Measurements from ENCODE around the gene KLHL29.

KLHL29 gene

DNA sequence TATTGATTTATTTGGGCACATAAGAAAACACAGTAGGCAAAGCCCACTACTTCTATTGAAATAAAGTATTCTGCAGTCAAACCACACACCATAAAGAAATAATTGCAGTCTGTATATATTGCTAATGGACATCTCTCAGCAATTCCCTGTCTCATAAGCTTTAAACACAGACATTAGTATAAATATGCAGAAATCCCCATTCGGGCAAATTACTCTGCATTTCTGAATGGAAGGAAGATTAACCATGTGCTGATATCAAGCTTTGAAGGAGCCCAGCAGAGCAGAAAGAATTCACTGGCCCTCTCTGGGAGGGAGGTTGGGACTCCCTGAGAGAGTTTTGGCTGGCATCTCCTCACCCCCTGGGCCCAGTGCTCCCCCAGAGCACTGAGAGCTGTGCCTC, 272.4 kb downstream of the KLHL29 start:
- TF ChIP-seq, protein P1, sequence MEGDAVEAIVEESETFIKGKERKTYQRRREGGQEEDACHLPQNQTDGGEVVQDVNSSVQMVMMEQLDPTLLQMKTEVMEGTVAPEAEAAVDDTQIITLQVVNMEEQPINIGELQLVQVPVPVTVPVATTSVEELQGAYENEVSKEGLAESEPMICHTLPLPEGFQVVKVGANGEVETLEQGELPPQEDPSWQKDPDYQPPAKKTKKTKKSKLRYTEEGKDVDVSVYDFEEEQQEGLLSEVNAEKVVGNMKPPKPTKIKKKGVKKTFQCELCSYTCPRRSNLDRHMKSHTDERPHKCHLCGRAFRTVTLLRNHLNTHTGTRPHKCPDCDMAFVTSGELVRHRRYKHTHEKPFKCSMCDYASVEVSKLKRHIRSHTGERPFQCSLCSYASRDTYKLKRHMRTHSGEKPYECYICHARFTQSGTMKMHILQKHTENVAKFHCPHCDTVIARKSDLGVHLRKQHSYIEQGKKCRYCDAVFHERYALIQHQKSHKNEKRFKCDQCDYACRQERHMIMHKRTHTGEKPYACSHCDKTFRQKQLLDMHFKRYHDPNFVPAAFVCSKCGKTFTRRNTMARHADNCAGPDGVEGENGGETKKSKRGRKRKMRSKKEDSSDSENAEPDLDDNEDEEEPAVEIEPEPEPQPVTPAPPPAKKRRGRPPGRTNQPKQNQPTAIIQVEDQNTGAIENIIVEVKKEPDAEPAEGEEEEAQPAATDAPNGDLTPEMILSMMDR (IDR thresholded peaks at IDR 0.05) = no peak

DNA sequence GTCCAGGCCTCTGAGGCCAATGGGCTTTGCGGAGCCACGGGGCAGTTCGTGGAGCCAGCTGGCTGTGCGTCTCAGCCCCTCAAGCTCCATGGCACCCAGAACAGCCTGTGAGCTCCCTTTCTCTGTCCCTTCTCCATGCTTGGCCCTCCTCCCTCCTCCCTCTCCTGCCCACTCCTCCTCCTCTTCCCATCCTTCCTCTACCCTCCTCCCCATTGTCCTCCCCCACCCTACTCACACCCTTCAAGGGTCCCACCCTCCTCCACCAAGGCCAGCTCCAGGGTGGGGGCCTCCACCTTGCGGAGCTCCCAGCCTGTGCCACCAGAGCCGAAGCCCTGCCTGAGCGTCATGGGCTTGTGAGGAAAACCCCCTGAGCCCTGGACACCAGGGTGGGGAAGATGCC, 273.0 kb downstream of the KLHL29 start:
- TF ChIP-seq, protein P1 (IDR thresholded peaks at IDR 0.05) = no peak

DNA sequence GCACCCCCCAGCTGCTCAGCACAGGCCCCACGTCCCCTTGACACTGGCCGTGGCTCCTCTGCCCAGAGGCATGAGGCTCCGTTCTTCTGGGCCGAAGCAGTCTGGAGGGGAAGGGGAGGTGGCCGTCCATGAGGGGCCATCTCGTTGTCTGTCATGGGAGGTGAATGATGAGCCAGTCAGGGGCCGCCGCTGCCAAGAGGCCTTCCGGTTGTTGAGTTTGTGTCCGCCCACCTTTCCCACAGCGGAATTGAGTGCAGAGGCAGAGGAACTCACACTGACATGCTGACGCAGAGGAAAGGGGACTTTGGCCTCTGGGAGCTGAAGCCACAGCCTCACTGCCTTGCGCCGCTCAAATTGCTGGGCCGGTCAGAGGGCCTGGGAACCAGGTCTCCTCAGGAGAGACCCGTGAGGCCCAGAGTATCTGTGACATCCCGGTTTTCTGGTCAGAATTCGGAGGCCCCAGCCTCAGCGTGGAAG, 273.5 kb downstream of the KLHL29 start:
- TF ChIP-seq, protein P1 (IDR thresholded peaks at IDR 0.05) = no peak

DNA sequence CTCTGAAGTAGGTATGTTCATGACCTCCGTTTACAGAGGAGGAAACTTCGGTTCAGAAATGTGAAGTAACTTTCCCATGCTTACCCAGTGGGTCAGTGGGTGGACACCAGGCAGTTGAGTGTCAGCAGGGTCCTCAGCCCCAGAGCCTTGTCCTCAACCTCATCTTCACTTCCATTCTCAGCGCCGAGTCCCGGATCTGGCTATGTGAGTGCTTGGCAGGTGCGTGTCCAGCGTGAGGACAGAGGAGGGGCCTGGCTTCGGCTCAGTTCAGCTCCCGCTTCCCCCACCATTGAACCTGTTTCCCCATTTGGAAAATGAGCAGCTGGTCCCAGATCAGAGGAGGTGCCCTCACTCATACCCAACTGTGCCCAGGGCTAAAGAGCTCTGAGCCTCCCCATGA, 274.3 kb downstream of the KLHL29 start:
- TF ChIP-seq, protein P1 (IDR thresholded peaks at IDR 0.05) = no peak

DNA sequence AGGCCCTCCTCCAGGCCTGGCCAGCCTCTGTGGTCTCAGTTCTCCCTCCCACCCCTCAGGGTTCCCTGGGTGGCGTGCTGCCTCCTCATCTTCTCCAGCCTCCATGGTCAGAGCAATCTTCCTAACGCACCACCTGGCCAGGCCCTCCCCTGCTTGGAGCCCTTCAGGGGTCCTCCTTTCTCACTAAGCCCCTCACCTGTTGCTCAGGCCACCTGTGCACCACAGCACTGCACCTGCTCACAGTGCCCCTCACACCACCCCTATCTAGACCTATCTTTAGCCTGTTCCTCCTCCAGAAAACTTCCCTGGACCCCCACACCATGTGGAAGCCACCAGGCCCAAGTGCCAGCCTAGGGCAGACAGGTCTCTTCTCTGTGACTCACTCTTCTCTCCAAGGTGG, 274.8 kb downstream of the KLHL29 start:
- TF ChIP-seq, protein P1 (IDR thresholded peaks at IDR 0.05) = no peak

DNA sequence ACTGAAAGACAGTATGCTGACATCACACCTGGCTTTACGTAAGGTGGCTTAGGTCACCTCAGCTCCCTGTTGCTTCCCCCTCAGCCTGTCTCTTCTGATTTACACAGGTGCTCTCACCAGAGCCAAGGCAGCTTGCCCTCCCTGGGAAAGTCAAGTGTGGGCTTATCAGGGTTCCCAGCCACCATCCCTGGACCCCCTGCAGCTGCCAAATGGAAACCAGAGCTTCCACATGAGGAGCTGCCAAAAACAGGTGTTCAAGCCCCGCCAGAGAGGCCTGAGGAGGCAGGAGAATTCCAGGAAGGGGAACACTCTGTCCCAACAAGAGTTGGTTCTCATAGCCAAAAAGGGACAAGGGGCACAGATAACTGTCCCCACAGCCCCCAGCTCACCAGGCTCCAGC, 275.3 kb downstream of the KLHL29 start:
- TF ChIP-seq, protein P1 (IDR thresholded peaks at IDR 0.05) = no peak

DNA sequence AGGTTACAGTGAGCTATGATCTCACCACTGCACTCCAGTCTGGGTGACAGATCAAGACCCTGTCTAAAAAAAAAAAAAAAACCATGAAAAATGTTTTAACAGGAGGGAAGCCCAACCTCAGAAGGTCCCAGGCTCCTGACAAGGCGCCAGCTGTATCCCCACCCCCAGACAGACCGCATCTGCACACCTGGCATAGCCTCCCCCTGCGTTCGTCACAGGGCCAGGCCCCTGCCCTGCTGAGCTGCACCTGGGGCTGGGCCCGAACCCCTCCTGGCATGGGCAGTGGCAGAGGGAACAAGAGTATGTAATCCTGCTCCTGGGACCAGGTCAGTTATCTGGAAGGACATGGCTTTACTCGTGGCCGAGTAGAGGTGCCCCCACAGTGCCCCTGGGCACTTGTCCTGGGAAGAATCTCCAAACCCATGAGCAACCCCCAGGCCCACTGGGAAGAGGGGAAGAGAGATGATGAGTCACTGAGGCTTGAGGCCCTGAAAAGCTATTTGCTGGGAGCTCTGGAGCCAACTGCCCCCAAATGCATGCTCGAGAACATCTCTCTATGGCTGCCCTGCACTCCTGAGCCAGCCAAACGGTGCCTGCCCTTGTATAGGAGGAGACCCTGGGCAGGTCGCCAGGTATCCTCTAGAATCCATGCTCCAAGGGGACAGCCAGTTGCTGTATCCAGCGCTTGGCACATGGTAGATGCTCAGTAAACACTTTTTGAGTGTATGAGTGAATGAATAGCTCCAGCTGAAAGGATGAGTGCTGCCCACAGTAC, 276.5 kb downstream of the KLHL29 start:
- TF ChIP-seq, protein P1 (IDR thresholded peaks at IDR 0.05) = no peak

All from LNCAP (cell line).